ENCODE measurements around the gene NDUFB2.
"Not testable (repeated sequence)": the region's sequence is repeated elsewhere in the genome, so short reads cannot be mapped to it uniquely, and the experiment has no call there.

NDUFB2 gene

DNA sequence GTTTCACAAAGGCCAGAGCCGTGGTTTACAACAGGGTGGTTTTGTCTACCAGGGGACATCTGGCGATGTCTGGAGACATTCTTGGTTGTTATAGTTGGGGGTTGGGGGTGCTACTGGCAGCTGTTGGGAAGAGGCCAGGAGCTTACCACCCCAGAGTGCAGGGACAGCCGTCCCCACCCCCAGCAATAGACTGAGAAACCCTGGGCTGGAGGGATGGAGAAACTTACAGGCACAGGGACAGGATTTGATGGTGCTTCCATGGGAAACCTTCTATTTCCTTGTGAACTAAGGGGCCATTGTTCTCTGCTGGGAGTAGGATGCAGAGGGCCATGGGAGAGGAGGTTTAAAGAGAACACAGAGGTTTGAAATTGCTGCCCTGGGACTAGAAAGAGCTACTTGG lies 12.9 kb upstream of the NDUFB2 start:
- Histone ChIP-seq H3K4me1 (no peaks in the 10 kb centered on the region), H3K9ac (no peak overlapping the region), H3K9me3 (replicated peaks in 1 of 11) (no peaks in the 10 kb centered on the region), H3K27ac (no peak overlapping the region), H3K36me3 (peaks cover 53 to 99% (median 91%) of the 10 kb centered on the region in 11 experiments), H3K4me2 (no peak overlapping the region), H3K4me3 (no peak overlapping the region), H4K20me1 (peaks cover 0 to 5% (median 0%) of the 10 kb centered on the region in 11 experiments; a peak in 1 of 22 replicates), H3K27me3 (no peaks in the 10 kb centered on the region)
- TF ChIP-seq Cebpa-rat (IDR thresholded peaks at IDR 0.05) = no peak

DNA sequence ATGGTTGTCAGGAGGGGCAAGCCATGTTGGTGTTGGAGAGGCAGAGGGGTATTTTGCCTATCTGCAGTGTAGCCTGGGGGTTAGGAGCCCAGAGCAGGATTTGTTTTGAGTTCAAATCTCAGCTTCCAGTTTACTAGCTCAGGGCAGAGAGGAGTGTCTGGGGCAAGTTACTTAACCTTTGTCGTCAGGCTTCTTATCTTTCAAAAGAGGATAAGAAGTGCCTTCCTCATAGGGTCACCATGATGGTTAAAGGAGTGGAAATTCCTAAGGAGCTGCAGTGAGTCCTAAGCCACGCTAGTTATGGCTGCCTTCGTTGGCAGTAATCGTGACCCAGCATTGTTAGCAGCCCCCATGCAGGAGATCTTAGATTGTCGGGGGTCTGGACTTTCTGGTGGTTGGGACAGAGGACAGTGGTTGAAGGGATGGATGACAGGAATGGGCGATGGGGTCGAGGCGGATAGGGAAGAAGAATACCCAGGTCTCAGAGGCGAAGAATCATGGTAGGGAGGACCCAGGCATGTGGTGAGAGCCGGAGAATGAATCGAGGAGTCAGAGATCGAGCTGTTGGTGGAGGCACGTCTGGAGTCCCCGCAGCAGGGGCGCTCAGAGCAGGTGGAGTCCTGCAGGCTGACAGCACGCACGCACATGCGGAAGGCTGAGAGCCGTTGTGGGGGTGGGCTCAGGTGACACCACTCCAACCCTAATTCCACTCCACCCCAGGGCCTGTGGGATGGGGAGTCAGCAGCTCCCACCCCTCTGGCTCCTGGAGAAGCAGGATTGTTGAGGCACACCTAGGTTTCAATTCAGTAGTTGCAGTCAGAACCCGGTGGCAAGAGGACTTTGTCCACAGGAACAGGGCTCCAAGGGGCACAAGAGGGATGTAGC lies 12.2 kb upstream of the NDUFB2 start:
- Histone ChIP-seq H3K9ac (no peak overlapping the region), H3K9me3 (replicated peaks in 1 of 11) (no peaks in the 10 kb centered on the region), H3K4me2 (no peak overlapping the region), H3K4me1 (no peaks in the 10 kb centered on the region), H3K27ac (no peak overlapping the region), H3K27me3 (no peaks in the 10 kb centered on the region), H4K20me1 (peaks cover 0 to 5% (median 0%) of the 10 kb centered on the region in 11 experiments; a peak in 1 of 22 replicates), H3K4me3 (no peak overlapping the region), H3K36me3 (peaks cover 53 to 99% (median 89%) of the 10 kb centered on the region in 11 experiments)
- no peak for TF ChIP-seq Cebpa-rat (IDR thresholded peaks at IDR 0.05)

DNA sequence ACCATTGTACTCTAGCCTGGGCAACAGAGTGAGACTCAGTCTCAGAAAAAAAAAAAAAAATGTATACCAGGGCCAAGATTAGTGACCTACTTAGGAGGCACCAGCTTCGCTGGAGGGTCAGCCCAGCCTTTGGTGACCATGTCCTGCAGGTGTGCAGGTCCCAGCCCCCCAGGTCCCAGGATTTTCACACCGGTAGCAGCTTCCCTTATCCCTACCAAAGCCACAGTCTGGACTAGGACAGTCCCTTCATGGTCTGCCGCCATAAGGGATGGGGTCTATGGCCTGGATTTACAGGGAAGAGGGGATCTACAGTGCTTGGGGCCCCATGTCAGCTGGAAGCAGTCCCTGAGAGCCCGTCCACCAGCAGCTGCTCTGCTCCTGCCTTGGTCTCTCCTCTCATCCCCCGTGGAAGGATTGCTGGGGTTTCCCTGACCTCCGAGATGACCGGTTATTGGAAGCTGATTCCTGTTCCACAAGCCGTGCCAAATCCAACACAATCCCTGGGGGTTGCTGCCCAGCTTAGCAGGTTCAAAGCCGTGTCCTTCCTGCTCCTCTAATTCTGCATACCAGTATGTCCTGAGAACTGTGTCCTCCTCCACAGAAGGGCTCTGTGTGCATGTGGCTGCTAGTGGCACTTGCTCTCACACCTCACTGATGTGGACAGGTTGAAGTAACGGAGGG lies 11.0 kb upstream of the NDUFB2 start:
- no peaks in the 10 kb centered on the region for H3K27me3 ChIP-seq
- H3K36me3 ChIP-seq = peaks cover 48 to 96% (median 85%) of the 10 kb centered on the region in 11 experiments

DNA sequence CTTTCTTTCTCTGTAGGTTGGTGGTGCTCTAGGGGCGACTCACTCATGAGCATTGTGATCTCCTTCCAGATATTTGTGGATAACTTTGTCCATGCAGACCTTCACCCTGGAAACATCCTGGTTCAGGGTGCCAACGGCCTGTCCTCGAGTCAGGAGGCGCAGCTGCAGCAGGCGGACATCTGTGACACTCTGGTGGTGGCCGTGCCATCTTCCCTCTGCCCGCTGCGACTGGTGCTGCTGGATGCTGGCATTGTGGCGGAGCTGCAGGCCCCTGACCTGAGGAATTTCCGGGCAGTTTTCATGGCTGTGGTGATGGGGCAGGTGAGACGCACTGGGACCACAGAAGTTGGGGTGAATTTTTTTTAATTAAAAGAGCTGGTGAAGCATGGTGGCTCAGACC lies 9.6 kb upstream of the NDUFB2 start:
- no peaks in the 10 kb centered on the region for H3K9me3 ChIP-seq (replicated peaks in 1 of 11)
- H3K27me3 ChIP-seq = no peaks in the 10 kb centered on the region
- no peak overlapping the region for H3K27ac ChIP-seq
- H3K4me2 ChIP-seq = no peak overlapping the region
- TF ChIP-seq Cebpa-rat (IDR thresholded peaks at IDR 0.05) = no peak
- H3K9ac ChIP-seq = no peak overlapping the region
- no peaks in the 10 kb centered on the region; a peak in 1 of 22 replicates for H4K20me1 ChIP-seq
- H3K36me3 ChIP-seq = peaks cover 44 to 94% (median 79%) of the 10 kb centered on the region in 11 experiments; a peak in 21 of 22 replicates
- H3K4me3 ChIP-seq = no peak overlapping the region
- no peaks in the 10 kb centered on the region for H3K4me1 ChIP-seq

More for the DNA sequence above, 11.0 kb upstream of the NDUFB2 start:
- Histone ChIP-seq H3K4me2 (no peak overlapping the region), H3K9me3 (replicated peaks in 1 of 11) (no peaks in the 10 kb centered on the region), H4K20me1 (peaks cover 0 to 5% (median 0%) of the 10 kb centered on the region in 11 experiments; a peak in 1 of 22 replicates), H3K27ac (no peak overlapping the region), H3K4me1 (no peaks in the 10 kb centered on the region), H3K4me3 (no peak overlapping the region), H3K9ac (no peak overlapping the region)
- TF ChIP-seq Cebpa-rat (IDR thresholded peaks at IDR 0.05) = no peak

DNA sequence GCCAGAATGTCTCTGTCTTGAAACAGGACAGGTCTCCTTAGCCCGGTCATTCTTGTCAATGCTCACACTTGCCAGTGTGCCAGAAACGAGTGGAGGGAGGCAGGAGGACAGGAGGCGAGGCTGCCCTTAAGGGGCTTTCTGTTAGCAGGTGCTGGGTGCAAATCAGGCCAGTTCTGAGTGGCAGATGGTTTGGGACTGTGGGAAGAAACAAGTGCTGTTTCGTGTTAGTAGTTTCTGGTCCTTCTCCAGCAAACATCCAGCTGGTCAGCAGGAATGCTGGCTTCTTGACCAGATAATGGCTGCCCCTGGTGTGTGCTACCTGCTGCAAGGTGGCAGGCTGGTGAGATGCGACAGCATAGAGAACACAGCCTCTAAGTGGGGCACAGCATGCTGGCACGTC lies 8.2 kb upstream of the NDUFB2 start:
- peaks cover 37 to 94% (median 79%) of the 10 kb centered on the region in 11 experiments; a peak in 21 of 22 replicates for H3K36me3 ChIP-seq

DNA sequence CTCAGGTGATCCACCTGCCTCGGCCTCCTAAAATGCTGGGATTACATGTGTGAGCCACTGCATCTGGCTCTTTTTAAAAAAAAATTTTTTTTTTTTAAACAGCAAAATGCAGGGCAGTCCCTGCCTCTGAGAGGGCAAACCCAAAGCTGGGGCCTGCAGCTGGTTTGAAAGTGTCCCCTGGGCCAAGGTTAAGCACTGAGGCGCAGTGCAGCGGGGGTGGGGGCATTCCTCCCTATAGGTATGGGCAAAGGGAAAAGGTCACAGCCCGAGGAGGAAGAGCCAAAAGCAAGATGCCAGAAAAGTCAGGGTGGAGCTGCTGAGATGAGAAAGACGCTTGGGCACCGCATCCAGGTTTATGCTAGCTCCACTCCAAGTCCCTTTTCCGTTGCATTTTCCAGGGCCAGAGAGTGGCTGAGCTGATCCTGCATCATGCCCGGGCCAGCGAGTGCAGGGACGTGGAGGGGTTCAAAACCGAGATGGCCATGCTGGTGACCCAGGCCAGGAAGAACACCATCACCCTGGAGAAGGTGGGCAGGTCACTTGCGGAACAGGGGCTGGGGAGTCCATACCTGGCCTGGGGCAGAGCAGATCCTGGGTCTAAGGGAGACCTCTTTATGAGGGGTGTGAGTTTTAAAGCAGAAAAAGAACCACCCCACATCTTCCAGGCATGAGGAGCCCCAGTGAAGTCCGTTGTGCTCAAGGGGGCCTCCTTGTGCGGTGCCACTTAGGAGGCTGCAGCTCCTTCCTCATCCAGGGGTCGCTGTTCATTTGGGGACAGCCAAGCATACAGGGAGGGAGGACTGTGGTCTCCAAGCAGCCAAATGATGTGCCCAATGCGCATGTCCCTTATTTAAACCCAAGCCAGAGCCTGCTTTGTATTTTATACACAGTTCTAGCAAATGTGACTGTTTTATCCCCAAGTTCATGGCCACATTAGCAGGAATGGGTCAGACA lies 7.0 kb upstream of the NDUFB2 start:
- Histone ChIP-seq H3K9me3 (replicated peaks in 1 of 11) (no peaks in the 10 kb centered on the region), H4K20me1 (no peaks in the 10 kb centered on the region; a peak in 1 of 22 replicates)

More for the DNA sequence above, 8.2 kb upstream of the NDUFB2 start:
- Histone ChIP-seq H3K4me1 (no peaks in the 10 kb centered on the region), H3K9ac (no peak overlapping the region), H3K27ac (no peak overlapping the region), H4K20me1 (no peaks in the 10 kb centered on the region; a peak in 1 of 22 replicates), H3K27me3 (no peaks in the 10 kb centered on the region), H3K4me2 (no peak overlapping the region), H3K4me3 (no peak overlapping the region), H3K9me3 (replicated peaks in 1 of 11) (no peaks in the 10 kb centered on the region)
- no peak for TF ChIP-seq Cebpa-rat (IDR thresholded peaks at IDR 0.05)

DNA sequence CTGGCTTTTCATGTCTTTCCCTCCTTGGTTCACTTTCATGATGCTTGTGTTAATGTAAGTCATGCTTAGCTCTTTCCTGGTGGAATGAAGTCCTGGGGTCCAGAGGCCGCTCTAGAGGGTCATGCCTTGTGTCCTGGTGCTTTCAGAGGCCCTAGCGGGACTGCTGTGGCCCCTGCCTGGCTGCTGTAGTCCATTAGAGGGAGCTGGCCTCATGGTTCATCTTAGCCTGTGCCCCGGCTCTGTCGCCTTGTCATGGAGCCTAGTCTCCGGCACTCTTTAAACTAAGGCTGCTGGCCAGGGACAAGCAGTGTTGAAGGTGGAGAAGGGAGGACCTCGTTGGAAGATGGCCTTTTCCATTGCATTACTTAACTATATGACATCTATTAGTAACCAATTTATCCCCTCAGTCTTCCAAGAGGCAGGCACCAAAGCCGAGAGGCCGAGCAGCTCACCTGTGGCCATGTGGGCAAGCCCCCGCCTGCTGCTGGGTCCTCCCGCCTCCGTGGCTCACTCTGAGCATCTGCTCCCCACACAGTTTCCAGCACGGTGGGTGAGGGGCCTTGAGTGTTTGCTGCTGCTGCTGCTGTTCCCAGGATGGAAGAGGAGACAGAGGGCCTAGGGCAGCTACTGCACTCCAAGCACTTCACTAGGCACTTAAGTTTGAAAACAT lies 5.0 kb upstream of the NDUFB2 start:
- H3K36me3 ChIP-seq = peaks cover 31 to 76% (median 65%) of the 10 kb centered on the region in 11 experiments; a peak in 21 of 22 replicates

More for the DNA sequence above, 7.0 kb upstream of the NDUFB2 start:
- Histone ChIP-seq H3K4me3 (no peak overlapping the region), H3K27me3 (no peaks in the 10 kb centered on the region), H3K36me3 (peaks cover 32 to 87% (median 70%) of the 10 kb centered on the region in 11 experiments; a peak in 21 of 22 replicates), H3K4me1 (no peaks in the 10 kb centered on the region), H3K4me2 (no peak overlapping the region), H3K9ac (no peak overlapping the region), H3K27ac (no peak overlapping the region)
- no peak for TF ChIP-seq Cebpa-rat (IDR thresholded peaks at IDR 0.05)

DNA sequence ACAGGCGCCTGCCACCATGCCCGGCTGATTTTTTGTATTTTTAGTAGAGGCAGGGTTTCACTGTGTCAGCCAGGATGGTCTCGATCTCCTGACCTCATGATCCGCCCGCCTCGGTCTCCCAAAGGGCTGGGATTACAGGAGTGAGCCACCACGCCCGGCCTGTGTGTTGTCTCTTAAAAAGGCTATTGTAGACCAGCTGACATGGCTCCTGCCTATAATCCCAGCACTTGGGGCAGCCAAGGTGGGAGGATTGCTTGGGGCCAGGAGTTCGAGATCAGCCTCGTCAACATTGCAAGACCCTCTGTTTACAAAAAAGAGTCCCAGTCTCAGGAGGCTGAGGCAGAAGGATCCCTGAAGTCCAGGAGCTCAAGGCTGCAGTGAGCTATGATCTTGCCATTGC lies 2.7 kb upstream of the NDUFB2 start:
- H3K4me1 ChIP-seq = peaks cover 19 to 25% (median 22%) of the 10 kb centered on the region in 10 experiments
- not testable (repeated sequence) for H3K9ac ChIP-seq; H3K9me3 ChIP-seq (replicated peaks in 1 of 11); H3K4me3 ChIP-seq; H3K27me3 ChIP-seq; H3K27ac ChIP-seq; H3K4me2 ChIP-seq
- peaks cover 15 to 53% (median 43%) of the 10 kb centered on the region in 11 experiments; a peak in 21 of 22 replicates for H3K36me3 ChIP-seq
- peaks cover 0 to 20% (median 15%) of the 10 kb centered on the region in 11 experiments; a peak in 17 of 22 replicates for H4K20me1 ChIP-seq

More for the DNA sequence above, 5.0 kb upstream of the NDUFB2 start:
- no peaks in the 10 kb centered on the region for H3K9me3 ChIP-seq (replicated peaks in 1 of 11)
- peaks cover 6 to 12% (median 9%) of the 10 kb centered on the region in 10 experiments for H3K4me1 ChIP-seq
- no peak for TF ChIP-seq Cebpa-rat (IDR thresholded peaks at IDR 0.05)
- no peak overlapping the region for H3K4me2 ChIP-seq
- no peaks in the 10 kb centered on the region for H3K27me3 ChIP-seq
- H3K9ac ChIP-seq = no peak overlapping the region
- H3K4me3 ChIP-seq = no peak overlapping the region
- H3K27ac ChIP-seq = no peak overlapping the region
- H4K20me1 ChIP-seq = no peaks in the 10 kb centered on the region; a peak in 1 of 22 replicates
